AG04449 (cell line): ENCODE measurements around the gene AP3S2.

Experiments used
- CTCF ChIA-PET: fragments of 350-600 bp; formaldehyde crosslinking; extraction: SDS; loops from one replicate; lab custom pipeline; 2021; ENCODE audit warnings: antibody characterized with exemption; lab: Yijun Ruan, JAX
- POLR2A ChIA-PET: fragments of 400-600, 350-600 bp; formaldehyde crosslinking; extraction: SDS; loops from one replicate; lab custom pipeline; 2020; ENCODE audit warnings: antibody characterized with exemption, inconsistent platforms; lab: Yijun Ruan, JAX
- DNase-seq: peaks from one replicate; pipeline ENCODE4 v3.0.0-alpha.2; 2010; ENCODE audit warnings: low read depth, low spot score
- H3K4me3 ChIP-seq: 2 replicates; pipeline ENCODE4 v1.5.1; 2011; ENCODE audit warnings: low read depth, mild to moderate bottlenecking, control low read depth, low read length
- CTCF ChIP-seq: IDR thresholded peaks from one replicate; pipeline ENCODE4 v1.5.1; 2011; ENCODE audit warnings: mild to moderate bottlenecking, moderate library complexity, low read length, control low read depth, inconsistent platforms; ENCODE audit not compliant: insufficient read depth; ENCODE audit errors: missing control alignments

Gene AP3S2

GRCh38 chr15:89806559-89807550, 86.9 kb downstream of the AP3S2 start:
- H3K4me3 ChIP-seq = no peak overlapping the region
- ChIA-PET CTCF (interaction anchor here (1.0 kb wide), 1 partner anchor 26 kb away, joined by 3 read pairs; no protein-coding TSS in a partner anchor), POLR2A (interaction anchor here (1.0 kb wide), 1 partner anchor 8 kb away, joined by 3 read pairs; the partner anchor contains the start of gene ANPEP)
- DNase-seq = no peak
- TF ChIP-seq CTCF = no peak

DNA sequence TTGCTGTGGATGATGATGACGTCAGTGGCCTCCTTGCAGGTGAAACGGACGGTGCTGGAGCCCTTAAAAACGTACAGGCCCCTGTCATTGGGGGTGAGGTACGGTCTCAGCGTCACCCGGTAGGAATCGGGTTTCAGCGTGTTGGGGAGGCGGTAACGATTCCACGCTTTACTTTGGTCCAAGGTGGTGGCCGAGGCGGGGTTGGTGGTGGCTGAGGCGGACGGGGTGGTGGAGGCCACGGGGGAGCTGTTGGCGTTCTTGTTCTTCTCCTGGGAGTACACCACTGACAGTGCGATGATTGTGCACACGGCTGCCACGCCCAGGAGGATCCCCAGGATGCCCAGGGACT, 87.6 kb downstream of the AP3S2 start:
- no peak for DNase-seq
- CTCF ChIA-PET = interaction anchor here (1.0 kb wide), 1 partner anchor 25 kb away, joined by 3 read pairs; no protein-coding TSS in a partner anchor
- no peak for TF ChIP-seq CTCF
- POLR2A ChIA-PET = interaction anchor here (1.0 kb wide), 1 partner anchor 9 kb away, joined by 3 read pairs; the partner anchor contains the start of gene ANPEP
- no peak overlapping the region for H3K4me3 ChIP-seq

GRCh38 chr15:89805241-89806209, 88.3 kb downstream of the AP3S2 start:
- TF ChIP-seq CTCF = no peak

GRCh38 chr15:89803941-89804800, 89.6 kb downstream of the AP3S2 start:
- TF ChIP-seq CTCF = no peak
- DNase-seq = no peak
- POLR2A ChIA-PET = no interaction called here
- no peak overlapping the region for H3K4me3 ChIP-seq
- CTCF ChIA-PET = interaction anchor here (1.2 to 1.5 kb wide), 2 partner anchors 9 to 64 kb away, joined by 3 read pairs; no protein-coding TSS in a partner anchor

More at GRCh38 chr15:89805241-89806209, 88.3 kb downstream of the AP3S2 start:
- POLR2A ChIA-PET = interaction anchor here (0.7 kb wide), 1 partner anchor 10 kb away, joined by 8 read pairs; no protein-coding TSS in a partner anchor
- H3K4me3 ChIP-seq = no peak overlapping the region
- DNase-seq = no peak
- CTCF ChIA-PET = interaction anchor here (0.8 to 1.0 kb wide), 2 partner anchors 25 to 69 kb away, joined by 3 read pairs; no protein-coding TSS in a partner anchor
